GM21723 (cell line): ENCODE results near the gene MAMDC4.
"Not testable (repeated sequence)": the region's sequence is repeated elsewhere in the genome, so short reads cannot be mapped to it uniquely, and the experiment has no call there.

Experiments
- ATAC-seq: cut with Tn5 transposase; IDR thresholded peaks from one replicate; pipeline ENCODE4 v1.9.1; 2021; ENCODE audit warnings: mild to moderate bottlenecking, moderate library complexity; ENCODE audit not compliant: unreplicated experiment

Gene MAMDC4

GRCh38 chr9:136838314-136839228, 13.6 kb upstream of the MAMDC4 start:
- ATAC-seq = no peak

- no peak for ATAC-seq
Observed at GRCh38 chr9:136839229-136840139, 12.7 kb upstream of the MAMDC4 start.

- ATAC-seq = no peak
Observed at GRCh38 chr9:136840140-136840876, 11.8 kb upstream of the MAMDC4 start.

- ATAC-seq = no peak
Observed at GRCh38 chr9:136840877-136841645, 11.1 kb upstream of the MAMDC4 start.

GRCh38 chr9:136841646-136842379, 10.3 kb upstream of the MAMDC4 start:
- not testable (repeated sequence) for ATAC-seq

- peak; percentile 73 for ATAC-seq
Observed at GRCh38 chr9:136842380-136842948, 9.7 kb upstream of the MAMDC4 start, which contains the start of gene AJM1. AJM1 (plus strand) TSS chr9:136842478; CDS start chr9:136844415, 1,937 bp downstream.

GRCh38 chr9:136843159-136843800, 8.9 kb upstream of the MAMDC4 start:
- not testable (repeated sequence) for ATAC-seq

- not testable (repeated sequence) for ATAC-seq
Observed at GRCh38 chr9:136843801-136844740, 8.1 kb upstream of the MAMDC4 start.

GRCh38 chr9:136844761-136845464, 7.2 kb upstream of the MAMDC4 start:
- ATAC-seq = no peak

- no peak for ATAC-seq
Observed at GRCh38 chr9:136845465-136846260, 6.5 kb upstream of the MAMDC4 start.

GRCh38 chr9:136846376-136847087, 5.6 kb upstream of the MAMDC4 start:
- no peak for ATAC-seq

- ATAC-seq = no peak
Observed at GRCh38 chr9:136847088-136847825, 4.9 kb upstream of the MAMDC4 start.

- peak; percentile 30 for ATAC-seq
Observed at GRCh38 chr9:136847826-136848392, 4.2 kb upstream of the MAMDC4 start.

GRCh38 chr9:136848393-136849037, 3.6 kb upstream of the MAMDC4 start:
- ATAC-seq = peak; percentile 11
